Stimulated activated CD8-positive, alpha-beta memory T cell treated with anti-CD3 and anti-CD28 coated beads, Interleukin-12 subunit alpha, Interleukin-12 subunit beta, amount 100 ng/mL, for 24 hours (primary cell): ENCODE measurements around the gene LPCAT2.

Experiments used
- DNase-seq: peaks from one replicate; pipeline ENCODE4 v3.0.0-alpha.2; 2020; ENCODE audit errors: extremely low read depth

The LPCAT2 gene

DNA sequence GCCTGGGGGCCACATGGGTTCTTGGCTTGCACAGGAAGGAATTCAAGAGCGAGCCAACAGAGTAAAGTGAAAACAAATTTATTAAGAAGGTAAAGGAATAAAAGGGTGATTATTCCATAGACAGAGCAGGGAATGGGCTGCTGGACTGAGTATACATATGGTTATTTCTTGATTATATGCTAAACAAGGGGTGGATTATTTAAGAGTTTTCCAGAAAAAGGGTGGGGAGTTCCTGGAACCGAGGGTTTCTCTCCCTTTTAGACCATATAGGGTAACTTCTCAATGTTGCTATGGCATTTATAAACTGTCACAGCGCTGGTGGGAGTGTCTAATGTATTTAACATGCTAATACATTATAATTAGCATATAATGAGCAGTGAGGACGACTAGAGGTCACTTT is 27.8 kb upstream of the LPCAT2 start:
- no peak for DNase-seq

DNA sequence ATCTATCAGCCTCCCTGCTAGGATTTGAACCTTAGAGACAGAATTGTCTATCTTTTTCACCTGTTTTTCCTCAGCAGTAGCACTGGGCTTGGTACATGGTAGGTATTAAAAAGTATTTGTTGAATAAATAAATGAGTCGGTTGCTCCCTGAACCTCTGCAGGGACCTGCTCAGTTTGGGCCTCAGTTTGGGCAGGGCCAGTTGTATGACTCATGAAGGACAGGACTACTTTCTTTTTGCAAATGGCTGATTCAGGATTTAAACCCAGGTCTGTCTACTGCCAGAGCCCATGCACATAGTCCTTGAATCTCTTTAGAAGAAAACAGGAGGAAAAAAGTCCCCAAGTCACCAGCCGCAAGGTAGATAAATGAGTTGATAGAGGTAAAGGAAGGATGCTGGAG is 26.8 kb upstream of the LPCAT2 start:
- no peak for DNase-seq

- no peak for DNase-seq
These were observed 21.6 kb upstream of the LPCAT2 start for GRCh38 chr16:55487048-55487803.

DNA sequence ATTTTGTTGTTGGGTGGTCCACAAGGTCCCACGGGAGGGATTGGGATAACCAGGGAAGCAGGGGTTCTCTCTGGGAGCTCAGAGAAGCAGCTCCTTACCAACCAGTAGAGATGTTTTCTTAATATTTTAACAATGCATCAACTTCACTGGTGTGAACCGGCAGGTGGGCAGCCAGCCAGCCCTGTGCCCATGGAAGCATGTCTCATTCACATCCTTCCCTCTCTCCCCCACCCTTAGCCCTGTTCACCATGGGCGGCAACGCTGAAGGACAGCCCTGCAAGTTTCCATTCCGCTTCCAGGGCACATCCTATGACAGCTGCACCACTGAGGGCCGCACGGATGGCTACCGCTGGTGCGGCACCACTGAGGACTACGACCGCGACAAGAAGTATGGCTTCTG is 20.6 kb upstream of the LPCAT2 start:
- no peak for DNase-seq

DNA sequence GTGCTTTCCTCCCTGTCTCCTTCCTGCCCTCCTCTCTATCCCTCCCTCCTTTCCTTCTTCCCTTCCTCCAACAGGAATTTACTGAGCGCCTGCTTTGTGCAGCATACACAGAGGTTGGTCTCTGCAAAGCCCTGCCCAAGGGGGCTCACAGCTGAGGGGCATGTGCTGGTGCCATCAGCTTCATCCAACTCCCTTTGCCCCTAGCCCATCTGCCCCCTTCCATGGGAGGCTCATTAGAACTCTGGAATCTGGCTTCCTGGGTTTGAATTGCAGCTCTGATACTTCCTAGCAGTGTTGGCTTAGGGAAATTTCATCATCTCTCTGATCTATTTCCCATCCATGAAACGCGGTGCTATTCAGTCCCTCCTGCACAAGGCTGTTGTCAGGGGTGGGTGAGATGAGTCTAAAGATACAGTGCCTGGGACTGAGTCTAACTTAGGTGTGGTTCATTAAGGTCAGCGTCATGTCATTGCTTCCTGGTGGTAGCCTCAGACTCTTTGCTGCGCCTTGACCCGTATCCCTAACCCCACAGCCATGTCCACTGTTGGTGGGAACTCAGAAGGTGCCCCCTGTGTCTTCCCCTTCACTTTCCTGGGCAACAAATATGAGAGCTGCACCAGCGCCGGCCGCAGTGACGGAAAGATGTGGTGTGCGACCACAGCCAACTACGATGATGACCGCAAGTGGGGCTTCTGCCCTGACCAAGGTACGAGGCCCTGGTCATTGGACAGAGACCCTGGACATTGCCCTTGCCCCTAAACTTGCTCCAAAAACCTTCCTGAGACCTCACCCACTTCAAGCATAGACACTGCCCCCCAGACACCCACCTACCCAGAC is 19.5 kb upstream of the LPCAT2 start:
- DNase-seq: no peak

DNA sequence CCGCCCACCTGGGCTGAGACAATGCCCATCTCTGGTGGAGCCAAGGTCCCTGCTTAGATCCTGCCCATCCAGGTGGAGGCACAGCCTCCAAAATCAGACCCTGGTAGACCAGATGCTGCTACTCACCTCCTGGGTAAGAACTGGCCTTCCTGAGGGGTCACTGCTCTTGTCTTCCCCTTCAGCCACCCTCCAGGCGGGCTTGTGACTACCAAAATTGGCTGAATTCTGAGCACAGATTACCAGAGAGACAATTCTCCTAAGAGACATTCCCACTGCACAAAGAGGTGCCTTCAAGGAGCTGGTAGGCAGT is 19.0 kb upstream of the LPCAT2 start:
- no peak for DNase-seq

GRCh38 chr16:55490301-55490700 is 18.6 kb upstream of the LPCAT2 start:
- no peak for DNase-seq

- DNase-seq: no peak
These were observed 17.2 kb upstream of the LPCAT2 start for GRCh38 chr16:55491691-55492090.

- DNase-seq: no peak
These were observed 16.0 kb upstream of the LPCAT2 start for GRCh38 chr16:55492756-55493380.

DNA sequence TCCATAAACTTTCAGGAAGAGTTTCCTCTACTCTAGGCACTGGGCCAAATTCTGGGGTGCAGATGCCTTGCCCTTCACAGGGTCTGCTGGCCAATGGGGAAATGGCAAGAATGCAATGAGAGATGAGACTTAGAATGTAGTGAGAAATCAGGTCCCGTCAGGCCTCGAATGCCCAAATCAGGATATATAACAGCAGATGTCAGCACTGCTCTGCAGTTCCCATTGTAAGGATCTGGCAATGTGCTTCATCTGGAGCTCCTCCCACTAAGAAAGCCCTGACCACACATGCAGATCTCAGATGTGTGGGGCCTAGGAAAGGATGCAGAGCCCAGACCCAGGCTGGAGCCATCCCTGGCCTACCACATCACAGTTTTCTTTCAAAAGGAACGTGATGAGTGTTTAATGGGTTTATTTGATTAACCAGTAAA is 13.9 kb upstream of the LPCAT2 start:
- no peak for DNase-seq

DNA sequence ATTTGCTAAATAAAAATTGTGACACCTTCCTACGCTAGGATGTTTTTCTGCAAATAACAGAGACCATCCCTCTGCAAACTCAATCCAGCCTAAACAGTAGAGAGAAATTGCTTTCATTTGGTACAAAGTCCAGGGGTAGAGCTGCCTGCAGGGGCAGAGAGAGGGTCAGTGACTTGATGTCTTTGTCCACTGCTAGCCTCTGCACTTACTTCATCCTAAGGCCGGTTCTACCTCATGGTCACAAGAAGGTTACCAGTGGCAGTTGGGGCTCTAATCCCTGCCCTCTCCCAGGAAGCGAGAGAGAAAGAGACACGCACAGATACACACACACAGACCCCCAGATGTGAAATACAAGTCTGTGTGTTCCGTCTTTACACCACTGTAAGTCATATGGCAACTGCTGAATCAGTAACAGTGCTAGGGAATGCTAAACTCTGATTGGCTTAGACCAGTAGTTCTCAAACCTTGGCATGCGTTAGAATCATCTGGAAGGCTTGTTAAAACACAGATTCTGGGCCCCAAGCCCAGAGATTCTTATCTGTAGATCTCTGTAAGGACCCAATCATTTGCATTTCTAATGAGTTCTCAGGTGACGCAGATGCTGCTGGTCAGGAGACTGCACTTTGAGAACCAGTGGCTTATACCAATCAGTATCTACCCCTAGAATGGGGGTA is 13.1 kb upstream of the LPCAT2 start:
- no peak for DNase-seq

GRCh38 chr16:55496509-55497145 is 12.2 kb upstream of the LPCAT2 start:
- no peak for DNase-seq

- DNase-seq: no peak
These were observed 11.3 kb upstream of the LPCAT2 start for GRCh38 chr16:55497558-55497957.

GRCh38 chr16:55498101-55498500 is 10.8 kb upstream of the LPCAT2 start:
- DNase-seq: no peak

GRCh38 chr16:55499281-55499680 is 9.6 kb upstream of the LPCAT2 start:
- DNase-seq: no peak

- no peak for DNase-seq
These were observed 8.8 kb upstream of the LPCAT2 start for GRCh38 chr16:55499951-55500529.

DNA sequence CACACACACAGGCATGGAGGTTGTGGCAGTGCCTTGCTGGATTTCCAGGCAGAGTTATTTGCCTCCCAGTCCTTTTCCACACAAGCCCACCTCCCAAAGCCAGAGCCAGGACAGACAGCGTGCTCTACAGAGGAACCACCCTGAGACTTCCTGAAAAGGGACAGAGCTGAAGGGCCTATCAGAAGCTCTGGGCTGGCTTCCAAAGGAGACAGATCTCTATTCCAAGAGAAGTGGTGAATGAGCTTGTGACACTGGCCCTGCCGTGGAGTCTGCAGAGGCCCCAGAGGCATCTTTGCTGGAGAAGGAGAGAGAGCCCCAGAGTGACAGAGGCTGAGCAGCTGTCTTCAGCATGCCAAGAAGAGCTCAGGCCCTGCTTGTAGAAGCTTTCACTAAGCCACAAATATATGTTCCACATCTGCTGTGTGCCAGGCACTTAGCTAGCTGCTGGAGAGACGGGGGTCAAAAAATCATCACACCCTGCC is 8.3 kb upstream of the LPCAT2 start:
- DNase-seq: no peak

DNA sequence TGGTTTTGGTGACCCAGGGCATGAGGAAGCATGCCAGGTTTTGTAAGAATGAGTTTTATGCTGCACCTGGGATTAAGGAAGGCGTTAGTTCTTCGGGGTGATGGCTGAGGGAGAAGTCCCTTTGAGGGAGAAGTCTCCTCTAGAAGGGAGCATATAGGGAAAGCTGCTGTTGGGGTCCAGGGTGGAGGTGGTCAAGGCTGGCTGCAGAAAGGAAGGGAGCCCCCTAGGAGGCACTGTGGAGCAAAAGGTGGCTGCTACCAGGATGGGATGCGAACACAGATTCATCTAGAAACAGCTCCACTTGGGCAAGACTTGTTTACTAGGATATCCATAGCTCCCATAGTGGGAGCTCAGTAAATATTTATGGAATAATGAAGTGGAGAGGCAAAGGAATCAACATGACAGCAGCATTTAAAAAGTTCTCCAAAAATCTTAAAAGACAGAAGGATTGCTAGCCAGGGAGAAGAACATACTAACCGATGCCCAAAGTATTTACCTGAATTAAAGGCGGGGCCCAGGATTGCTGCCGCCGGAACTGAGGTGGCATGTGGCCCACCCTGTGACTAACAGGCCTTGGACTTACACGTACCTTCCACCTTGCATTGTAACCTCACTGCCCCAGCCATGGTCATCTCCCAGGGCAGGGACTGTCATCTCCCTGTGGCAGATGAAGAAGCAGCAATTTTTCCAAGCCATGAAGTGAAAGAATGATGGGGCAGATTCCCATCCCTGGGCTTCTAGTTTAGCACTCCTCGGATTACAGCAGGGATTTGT is 7.1 kb upstream of the LPCAT2 start:
- no peak for DNase-seq

DNA sequence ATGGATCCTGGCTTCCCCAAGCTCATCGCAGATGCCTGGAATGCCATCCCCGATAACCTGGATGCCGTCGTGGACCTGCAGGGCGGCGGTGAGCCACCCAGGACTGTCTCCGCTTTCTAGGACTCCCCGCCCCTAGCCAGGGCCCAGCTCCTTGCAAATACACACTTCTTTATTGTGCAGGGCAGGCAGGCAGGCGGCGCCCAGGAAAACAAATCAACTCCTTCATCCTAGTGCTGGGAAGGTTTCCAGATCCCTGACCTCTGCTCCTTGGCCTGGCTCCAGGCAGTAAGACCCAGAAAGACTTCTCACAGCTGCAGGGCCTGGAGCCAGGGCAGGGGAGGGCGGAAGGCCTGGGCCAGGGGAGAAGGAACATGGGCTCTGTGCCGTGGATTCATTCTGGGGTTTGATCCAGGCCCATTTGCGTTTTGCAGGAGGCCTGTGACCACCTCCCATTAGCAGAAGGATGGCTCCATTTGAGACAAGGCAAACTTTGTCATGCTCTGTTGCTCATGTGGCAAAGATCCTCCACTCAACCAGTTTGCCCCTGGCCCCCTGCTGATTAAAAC is 6.0 kb upstream of the LPCAT2 start:
- no peak for DNase-seq
